Measurements from ENCODE around the gene PCSK6.
"Not testable (repeated sequence)": the region's sequence is repeated elsewhere in the genome, so short reads cannot be mapped to it uniquely, and the experiment has no call there.

The PCSK6 gene

GRCh38 chr15:101458908-101459578, 30.5 kb downstream of the PCSK6 start:
- DNase-seq, result no peak

- no peak for DNase-seq
Measured at GRCh38 chr15:101458158-101458900, 31.2 kb downstream of the PCSK6 start.

DNA sequence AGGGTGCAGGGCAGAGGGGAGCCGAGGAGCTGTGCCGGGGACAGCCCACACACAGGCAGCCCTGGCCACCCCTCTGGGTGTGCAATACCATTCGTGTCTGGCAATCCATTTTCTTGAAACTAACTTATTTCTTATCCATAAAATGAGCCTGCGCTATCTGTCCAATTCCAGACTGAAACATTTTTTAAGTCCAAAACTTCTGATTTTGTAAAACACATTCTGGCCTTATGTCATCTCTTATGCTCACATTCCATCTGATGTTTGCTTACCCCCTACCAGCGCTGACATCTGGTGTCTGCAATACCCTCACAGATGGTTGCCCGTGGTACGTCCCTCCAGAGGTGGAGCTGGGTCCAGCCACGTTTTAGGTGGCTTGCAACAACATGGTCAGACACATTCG, 31.8 kb downstream of the PCSK6 start:
- no peak for DNase-seq

- no peak for DNase-seq
Measured at GRCh38 chr15:101456057-101456739, 33.3 kb downstream of the PCSK6 start.

DNA sequence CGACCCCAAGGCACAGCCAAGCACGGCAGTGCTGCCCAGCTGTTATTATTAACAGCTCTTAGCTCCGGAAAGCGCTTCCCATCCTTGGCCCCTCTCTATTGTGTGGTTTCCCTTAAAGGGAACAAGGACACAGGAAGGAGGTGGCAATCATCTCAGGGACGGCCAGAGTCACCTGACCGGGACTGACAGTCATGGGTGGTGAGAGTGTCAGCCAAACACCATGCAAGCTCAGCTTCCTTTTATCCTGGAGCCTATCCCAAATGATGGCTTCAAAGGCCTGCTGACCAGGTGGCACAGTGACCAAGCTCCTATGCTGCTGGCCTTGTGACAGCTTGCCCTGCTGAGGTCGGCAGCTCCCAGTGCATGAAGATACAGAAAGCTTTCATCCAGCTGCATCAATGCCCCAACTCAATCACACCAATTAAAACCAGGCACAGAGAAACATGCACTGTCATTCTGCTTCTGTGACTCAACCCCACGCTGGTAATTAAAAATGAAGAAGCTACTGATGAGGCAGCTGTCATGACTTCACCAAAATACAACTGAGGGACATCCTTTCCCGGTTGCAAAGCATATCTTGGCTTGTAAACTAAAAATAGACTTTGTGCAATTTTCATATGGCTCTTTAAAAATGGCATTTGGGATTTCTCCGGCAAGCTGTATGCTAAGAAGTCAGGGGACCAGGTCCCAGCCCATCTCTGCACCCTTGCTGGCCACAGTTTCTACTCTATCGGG, 34.0 kb downstream of the PCSK6 start:
- no peak for DNase-seq

DNA sequence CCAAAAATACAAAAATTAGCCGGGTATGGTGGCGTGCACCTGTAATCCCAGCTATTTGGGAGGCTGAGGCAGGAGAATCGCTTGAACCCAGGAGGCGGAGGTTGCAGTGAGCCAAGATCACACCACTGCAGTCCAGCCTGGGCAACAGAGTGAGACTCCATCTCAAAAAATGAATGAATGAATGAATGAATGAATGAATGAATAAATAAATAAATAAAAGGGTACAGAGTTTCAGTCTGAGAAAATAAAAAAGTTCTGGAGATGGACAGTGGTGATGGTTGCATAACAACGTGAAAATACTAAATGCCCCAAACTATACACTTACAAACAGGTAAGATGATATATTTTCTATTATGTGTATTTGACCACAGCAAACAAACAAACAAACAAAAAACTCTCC, 34.7 kb downstream of the PCSK6 start:
- not testable (repeated sequence) for DNase-seq

GRCh38 chr15:101454365-101454764, 35.1 kb downstream of the PCSK6 start:
- no peak for DNase-seq

DNA sequence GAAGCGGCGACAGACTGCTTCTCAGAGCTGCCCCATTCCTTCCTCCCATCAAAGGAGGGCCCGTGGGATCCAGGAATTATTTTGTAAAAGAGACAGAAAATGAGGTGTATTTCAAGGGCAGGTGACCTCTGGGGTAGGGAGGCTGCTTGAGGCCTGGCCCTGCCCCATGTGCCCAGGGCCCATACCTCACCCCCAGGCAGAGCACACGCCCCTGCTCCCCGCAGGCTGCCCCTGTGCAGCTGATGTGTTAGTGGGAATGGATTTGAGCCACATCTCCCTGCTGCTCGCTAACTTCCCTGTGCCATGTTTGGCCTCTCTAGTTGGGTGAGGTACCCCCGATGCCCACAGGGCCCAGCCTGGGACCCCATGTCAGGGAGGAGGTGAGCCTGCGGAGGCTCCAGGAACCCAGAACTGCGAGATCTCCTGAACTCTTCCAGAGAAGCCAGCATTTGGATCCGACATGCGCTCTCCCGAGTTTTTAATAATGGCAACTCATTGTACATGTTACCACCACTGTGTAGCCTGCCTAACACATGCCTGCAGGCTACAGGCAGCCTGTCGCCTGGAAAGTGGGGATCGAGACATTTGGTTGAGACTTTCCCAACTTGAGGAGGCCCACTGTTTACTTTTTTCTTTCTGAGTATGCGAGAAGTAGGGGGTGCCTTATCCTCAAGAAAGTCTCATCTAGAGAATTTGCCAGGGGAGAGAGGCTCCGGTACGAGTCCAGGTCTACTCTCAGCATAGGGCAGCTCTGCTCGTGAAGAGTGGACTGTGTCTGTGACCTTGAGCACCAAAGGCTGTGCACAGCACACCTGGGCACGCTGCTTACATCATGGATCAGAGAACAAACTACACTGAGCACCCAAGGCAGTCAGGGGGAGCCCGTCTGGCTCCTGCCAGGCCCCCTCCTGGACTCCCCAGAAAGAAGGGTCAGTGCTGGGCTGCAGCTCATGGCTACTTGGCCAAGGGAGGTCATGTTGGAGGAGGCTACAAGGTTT, 36.1 kb downstream of the PCSK6 start:
- no peak for DNase-seq

GRCh38 chr15:101452572-101452971, 36.9 kb downstream of the PCSK6 start:
- no peak for DNase-seq

DNA sequence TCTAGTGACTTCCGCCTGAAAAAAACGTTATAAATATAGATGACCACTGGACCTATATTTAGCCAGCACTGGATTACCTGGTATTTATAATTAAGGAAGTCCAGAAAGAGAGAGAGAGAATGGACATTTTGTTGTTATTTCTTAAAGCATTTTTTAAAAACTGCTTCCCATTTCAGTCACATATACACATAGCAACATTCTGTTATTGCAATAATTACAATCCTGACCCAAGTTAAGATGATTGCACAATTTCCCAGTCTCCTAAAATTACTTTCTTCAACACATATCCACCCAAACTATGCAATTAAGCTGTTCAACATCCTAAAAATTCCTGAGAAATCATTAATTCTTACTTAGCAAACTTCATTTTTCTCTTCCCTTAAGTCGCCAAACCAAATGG, 37.7 kb downstream of the PCSK6 start:
- DNase-seq, result no peak

DNA sequence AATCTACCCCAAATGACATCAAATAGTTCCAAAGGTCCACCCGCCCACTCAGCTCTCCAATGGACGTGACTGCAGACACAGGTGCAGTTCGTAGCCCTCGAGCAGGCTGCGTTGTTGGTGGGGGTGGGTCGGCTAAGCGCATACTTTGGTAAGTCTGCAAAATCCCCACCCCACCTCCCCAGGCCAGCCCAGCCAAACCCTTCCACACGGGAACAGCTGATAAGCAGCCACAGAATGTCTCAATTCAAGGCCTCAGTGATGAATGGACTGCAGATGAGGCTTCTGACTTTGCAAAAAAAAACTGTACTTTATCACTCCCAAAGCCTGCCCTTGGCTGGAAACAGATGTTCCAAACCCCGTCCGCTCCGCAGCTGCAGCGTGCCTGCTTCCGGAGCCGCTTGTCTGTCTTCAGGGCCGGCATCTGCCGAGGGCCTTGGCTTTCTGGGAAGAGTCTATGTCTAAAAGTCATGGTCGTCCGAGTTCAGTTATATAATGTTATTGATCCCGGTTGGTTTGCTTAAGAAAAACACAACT, 38.2 kb downstream of the PCSK6 start:
- no peak for DNase-seq

DNA sequence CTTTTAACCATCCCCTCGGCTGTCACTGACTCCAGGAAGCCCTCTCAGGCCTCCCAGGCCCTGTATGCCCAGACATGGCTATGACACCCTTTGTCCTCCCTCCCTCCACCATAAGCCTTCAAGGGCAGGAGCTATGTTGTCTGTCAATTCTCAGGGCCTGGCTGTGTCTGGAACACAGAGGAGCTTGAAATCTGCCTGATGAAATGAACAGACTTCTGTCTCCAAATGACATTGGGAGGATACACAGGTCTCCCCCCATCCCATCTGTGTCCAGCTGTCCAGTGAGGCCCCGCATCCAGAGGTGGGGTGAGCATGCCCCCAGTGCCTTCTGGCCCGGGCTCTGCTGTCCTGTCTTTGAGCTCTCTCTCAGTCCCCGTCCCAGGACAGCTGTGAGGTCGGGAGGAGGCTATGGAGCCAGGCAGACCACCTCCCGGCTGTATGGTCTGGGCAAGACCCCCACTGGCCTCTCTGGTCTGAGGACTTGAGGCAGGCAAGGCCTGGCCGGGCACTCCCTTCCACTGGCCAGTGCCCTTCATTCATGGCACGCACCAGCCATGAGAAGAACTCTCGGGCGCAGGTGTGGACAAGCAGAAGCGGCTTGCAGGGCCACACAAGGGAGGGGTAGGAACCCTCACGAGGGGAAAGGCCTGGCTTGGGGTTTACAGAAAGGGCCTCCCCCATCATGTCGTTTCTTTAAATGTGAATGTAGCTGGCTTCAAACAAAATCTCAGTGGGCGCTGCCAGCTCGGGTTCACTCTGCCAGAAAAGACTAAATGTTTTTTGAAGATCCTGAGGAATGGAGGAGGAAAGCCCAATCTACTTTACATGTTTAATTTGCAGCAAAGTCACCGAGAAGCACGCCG, 38.9 kb downstream of the PCSK6 start:
- no peak for DNase-seq

DNA sequence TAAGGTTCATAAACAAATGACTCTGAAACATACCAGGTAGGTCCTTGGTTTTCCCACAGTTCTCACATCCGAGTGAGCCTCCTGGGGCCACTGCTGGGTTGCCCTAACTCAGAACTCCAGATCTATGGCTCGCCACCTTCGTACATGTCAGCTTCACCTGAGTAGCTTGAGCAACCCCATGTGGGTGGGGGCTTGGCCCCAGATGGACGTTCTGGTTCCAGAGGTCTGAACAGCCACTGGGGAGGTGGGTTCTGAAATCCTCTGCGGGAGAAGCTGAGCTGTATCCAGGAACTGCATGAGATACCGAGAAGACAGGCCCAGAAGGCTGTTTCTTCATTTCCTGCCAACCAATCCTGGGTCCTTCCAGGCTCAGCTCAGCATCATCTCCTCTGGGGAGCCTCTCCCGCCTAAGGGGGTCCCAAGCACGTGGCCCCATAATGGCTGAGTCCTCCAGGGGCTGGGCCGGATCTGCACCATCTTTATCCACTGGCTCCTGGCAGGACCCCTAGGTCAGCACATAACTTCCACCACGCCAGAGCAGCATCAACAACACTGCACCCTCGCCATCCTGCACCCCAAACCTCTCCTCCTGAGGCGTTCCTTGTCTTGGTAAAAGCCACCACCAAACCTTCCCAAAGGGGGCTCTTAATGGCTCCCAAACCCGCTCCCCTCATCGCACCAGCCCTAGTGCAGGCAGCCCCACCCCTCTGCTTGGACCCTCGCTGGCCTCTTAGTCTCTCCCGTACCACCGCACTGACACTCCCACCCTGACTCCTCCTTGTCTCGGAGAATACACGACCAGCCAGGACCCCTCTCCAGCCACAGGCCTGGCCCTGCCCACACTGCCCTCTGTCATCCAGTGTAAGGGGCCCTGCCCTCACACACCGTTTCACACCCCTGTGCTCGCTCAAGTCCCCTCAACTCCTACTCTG, 39.8 kb downstream of the PCSK6 start:
- no peak for DNase-seq

- no peak for DNase-seq
Measured at GRCh38 chr15:101448336-101448735, 41.2 kb downstream of the PCSK6 start.

- no peak for DNase-seq
Measured at GRCh38 chr15:101447561-101448071, 41.9 kb downstream of the PCSK6 start.

GRCh38 chr15:101447168-101447533, 42.4 kb downstream of the PCSK6 start:
- no peak for DNase-seq

- no peak for DNase-seq
Measured at GRCh38 chr15:101446518-101447167, 42.9 kb downstream of the PCSK6 start.

DNA sequence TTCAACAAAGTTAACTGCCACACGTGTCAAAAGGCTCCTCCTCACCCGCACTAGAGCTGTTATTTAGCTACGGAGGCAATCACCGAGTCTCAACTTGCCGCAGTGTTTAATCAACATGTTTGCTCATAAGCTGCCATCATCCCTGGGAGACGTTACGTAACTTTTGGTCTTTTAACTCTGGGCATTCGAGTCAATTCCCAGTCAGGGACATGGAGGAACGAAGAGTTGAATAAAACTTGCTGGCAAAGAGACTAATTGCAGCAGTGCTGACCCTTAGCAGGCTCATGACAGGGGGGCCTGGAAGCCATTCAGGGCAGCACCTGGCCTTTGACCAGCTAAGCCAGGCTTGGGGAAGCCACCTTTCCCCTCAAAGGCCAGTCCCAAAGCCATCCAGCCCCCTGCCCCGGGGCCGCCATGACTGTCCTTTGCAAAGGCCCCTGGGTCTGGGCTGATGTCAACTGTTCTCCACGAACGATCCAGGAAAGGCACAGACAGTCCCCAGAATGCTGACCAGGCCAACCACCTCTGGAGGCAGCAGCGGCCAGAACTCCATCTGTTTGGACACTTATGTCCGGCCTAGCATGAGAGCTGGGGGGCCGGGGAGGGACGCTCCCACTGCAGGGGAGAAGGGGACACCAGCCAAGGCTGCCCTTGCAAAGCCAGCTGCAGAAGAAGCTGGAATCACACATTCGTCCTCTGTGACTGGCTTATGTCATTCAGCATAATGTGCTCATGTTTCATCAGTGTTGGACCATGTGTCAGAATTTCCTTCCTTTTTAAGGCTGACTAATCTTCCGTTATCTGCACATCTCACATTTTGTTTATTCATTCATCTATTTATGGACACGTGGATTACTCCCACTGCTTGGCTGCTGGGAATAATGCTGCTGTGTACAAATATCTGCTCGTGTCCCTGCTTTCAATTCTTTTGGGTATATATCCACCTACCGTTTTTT, 43.7 kb downstream of the PCSK6 start:
- no peak for DNase-seq

Measured in NCI-H2227 treated with DMSO at 0.1 percent for 48 hours (cell line).